NOMO-1 (cell line): ENCODE data around the gene ZNF555.

Source experiments
- DNase-seq, 2 experiments: peaks; one replicate each; lab custom pipeline; 2025; ENCODE audit not compliant: unreplicated experiment in 2 of 2; lab: John Stamatoyannopoulos, UW

ZNF555 gene

DNA sequence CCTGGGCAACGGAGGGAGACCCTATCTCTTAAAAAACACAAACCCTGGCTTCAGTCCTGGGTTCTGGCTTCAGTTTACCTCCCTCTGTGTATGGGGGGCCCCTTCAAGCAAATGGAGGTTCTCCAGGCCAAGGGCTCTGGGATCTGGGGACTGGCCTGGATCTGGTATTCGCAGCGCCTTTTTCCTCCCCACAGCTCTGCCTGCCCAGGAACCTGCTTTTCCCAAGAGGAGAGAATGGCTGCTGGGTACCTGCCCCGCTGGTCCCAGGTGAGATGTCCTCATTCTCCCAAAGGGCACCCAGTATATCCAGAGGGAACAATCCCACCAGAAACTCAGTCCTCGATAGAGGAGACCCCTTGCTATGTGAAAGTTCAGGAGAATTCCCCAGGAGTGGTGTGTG, 18.4 kb upstream of the ZNF555 start:
- no peak for DNase-seq

DNA sequence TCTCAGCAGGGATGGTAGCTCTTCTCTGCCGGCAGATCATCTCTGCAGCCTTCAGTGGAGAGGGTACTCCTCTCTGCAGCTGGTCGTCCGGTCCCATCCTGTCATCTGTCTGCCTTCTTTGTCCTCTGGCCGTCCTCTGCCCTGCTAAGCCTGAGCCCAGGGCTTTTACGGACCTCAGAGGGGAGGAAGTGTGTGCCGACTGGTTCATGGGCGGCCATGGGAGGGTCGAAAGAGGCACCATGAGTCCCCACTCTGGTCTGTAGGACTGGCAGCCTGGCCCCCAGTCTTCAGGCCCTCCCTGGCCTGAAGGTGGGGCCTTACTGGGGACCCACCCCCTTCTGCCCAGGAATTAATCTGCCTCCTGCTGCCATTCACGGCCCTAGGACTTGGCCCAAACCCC, 17.6 kb upstream of the ZNF555 start:
- no peak for DNase-seq

DNA sequence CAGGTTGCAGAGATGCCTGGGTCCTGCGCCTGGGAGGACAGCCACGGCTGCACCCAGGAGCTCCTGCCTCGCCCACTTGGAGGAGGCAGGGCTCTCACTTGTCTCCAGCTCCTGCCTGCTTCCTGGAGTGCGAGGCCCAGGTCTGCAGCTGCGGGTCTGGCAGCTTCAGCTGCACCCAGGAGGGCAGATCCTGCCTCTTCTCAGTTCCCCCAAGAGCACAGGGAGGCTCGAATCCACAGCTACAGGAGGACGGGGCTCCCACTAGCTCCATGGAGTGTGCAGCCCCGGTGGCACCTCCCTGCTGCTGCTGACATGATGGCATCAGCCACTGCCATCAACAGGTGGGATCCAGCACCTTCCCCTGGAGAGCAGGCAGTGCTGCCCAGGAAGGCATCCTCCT, 17.1 kb upstream of the ZNF555 start:
- no peak for DNase-seq

DNA sequence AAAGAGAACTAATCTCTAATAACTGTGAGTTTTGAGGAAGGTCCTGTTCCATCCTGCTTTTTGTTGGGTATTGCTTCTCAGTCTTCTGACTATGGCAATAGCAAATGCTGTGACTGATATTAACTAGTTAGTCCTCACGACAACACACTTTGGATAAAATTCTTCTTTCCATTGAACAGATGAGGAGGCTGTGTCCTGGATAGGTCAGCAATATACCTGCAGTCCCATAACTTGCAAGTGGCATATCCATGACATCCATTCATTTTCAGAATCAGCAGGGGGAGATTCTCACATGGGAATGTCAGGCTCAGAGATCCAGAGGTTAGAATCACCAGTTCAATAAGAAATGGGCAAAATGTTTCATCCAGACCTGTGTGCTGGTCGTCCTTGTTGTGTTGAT, 14.3 kb upstream of the ZNF555 start:
- no peak for DNase-seq

DNA sequence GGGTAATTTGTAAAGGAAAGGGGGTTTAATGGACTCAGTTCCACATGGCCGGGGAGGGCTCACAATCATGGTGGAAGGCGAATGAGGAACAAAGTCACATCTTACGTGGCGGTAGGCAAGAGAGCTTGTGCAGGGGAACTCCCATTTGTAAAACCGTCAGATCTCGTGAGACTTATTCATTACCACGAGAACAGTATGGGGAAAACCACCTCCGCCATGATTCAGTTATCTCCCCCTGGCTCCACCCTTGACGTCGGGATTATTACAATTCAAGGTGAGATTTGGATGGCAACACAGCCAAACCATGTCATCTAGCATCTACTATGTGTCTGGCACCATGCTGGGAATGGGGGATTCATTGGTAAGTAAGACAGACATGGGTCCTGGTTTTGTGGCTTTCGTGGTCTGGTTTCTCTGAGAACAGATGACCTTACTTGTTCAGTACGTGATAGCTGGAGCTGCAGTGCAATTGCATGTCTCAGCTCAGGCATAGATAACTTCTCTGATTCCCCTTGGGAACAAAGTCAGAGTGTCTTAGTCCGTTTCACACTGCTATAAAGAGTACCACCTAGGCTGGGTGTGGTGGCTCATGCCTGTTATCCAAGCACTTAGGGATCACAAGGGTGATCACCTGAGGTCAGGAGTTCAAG, 13.3 kb upstream of the ZNF555 start:
- no peak for DNase-seq

DNA sequence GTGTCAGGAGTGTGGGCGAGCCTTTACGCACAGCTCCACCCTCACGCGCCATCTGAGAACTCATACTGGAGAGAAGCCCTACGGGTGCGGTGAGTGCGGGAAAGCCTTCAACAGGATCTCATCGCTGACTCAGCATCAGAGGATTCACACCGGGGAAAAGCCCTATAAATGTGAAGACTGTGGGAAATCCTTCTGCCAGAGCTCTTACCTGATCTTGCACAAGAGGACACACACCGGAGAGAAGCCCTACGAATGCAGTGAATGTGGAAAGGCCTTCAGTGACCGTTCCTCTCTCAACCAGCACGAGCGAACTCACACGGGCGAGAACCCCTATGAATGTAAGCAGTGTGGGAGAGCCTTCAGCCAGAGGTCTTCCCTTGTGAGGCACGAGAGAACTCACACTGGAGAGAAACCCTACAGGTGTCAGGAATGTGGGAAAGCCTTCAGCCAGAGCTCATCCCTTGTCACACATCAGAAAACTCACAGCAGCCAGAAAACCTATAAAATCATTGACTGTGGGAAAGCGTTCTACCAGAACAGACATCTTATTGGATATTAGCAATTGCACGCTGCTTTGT, 6.9 kb upstream of the ZNF555 start:
- no peak for DNase-seq

DNA sequence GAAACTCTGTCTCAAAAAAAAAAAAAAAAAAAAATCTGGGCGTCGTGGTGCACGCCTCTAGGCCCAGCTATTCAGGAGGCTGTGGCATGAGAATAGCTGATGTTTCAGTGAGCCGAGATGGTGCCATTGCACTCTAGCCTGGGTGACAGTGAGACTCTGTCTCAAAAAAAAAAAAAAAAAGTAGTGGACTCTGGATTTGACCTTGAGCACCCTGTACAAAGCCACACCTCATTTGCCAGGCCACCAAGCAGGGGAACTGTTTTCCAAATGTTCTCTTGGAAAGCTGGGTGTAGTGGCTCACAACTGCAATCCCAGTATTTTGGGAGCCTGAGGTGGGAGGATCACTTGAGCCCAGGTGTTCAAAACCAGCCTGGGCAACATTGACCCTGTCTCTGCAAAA, 3.8 kb upstream of the ZNF555 start:
- no peak for DNase-seq

DNA sequence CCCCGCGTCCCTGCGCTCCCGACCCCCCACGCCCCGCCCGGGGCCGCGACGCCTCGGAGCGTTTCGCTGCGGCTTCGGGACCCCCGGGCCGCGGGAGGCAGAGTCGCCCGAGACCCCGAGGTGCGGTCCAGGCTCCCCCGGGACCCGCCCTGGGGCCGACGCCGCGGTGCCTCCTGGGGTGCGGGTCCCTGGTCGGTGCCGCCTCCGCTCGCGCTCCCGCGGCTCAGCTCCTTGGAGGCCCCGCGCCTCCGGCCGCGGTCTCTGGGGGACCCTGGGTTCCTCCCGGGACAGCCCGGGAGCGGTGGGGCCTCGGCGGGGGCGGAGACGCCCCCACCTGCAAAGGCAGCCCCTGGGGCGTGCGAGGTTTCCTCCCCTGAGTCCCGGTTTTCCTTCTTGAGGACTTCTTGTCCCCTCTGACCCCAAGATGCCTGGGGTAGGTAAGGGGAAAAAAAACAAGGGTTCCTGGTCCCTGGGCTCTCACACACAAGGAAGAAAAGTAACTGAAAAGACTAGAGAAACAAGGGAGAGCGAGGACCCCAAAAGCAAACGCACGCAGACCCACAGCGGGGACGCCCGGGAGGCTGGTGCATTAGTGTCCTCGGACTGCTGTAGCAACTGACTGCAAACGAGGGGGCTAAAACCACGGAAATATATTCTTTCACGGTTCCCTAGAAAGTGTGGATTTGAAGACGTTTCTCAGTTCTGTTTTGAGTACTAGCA, 740 bp downstream of the ZNF555 start:
- peak in 1 of 2 experiments; percentile 29 for DNase-seq

DNA sequence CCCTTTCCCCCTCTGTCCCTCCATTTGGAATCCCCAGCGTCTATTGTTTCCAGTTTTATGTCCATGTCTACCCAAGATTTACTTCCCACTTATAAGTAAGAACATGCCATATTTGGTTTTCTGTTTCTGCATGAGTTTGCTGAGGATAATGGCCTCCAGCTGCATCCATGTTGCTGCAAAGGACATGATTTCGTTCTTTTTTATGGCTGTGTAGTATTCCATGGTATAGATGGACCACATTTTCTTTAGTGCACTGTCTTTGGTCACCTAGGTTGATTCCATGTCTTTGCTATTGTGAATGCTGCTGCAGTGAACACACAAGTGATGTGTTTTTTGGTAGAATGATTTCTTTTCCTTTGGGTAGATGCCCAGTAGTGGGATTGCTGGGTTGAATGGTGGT, 3.8 kb downstream of the ZNF555 start:
- DNase-seq = no peak

DNA sequence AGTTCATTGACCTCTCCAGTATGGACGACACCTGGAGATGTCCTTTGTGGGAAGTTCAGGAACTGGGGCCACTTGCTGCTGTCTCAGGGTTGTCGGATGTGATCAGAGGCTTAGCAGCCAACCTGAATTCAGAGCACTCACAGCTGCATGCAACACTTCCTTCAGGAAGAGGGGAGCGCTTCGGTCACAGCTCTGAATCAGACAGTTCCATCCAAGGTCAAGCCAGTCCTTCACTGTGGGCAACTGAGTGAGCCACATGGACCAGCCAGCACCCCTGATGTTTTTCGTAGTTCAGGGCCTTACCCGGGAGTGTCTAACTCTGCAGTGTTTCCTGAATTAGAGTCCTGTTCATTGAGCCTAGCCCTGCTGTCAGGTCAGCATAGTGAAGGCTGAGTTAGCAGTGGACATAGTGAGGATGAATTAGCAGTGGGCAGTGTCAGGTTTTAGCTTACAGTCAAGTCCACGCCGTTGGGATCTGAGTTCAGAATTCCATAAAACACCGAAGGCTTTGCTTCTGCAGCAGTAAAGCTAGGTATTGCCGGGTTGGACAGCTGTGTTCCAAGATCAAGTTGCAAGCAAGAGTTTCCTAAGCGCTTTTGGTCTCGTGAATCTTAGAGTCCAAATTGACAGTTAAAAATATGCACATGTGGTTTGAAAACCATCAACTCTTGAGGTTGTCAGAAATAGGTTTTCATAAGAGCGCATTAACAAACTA, 5.1 kb downstream of the ZNF555 start:
- DNase-seq = no peak

DNA sequence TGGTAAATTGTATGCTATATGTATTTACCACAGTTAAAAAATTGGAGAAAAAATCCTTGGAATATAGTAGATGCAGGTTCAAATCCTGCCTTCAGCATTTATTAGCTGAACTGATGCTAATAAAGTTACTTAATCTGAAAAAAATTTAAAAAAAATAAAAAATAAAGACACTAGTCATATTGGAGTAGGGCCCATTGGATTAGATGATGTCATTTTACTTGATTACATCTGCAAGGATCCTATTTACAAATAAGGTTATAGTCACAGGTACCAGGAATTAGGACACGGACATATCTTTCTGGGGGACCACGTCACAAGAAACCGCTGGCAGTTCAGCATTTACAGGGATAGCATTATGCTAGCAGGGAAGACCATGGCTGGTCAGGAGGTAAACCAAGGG, 6.2 kb downstream of the ZNF555 start:
- no peak for DNase-seq

DNA sequence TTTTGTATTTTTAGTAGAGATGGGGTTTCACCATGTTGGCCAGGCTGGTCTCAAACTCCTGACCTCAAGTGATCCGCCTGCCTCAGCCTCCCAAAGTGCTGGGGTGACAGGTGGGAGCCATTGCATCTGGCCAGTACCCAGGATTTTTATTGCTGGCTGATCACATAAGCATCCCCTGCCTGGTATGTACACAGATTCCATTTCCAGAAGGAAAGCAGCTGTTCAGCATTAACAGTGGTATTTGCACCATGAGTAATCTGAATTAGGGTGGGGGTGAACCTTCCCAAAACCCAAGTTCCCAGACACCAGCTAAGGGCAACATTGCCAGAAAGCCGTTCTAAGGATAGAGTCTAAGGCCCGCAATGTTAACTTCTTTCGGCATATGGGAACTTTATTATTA, 7.3 kb downstream of the ZNF555 start:
- DNase-seq = no peak

DNA sequence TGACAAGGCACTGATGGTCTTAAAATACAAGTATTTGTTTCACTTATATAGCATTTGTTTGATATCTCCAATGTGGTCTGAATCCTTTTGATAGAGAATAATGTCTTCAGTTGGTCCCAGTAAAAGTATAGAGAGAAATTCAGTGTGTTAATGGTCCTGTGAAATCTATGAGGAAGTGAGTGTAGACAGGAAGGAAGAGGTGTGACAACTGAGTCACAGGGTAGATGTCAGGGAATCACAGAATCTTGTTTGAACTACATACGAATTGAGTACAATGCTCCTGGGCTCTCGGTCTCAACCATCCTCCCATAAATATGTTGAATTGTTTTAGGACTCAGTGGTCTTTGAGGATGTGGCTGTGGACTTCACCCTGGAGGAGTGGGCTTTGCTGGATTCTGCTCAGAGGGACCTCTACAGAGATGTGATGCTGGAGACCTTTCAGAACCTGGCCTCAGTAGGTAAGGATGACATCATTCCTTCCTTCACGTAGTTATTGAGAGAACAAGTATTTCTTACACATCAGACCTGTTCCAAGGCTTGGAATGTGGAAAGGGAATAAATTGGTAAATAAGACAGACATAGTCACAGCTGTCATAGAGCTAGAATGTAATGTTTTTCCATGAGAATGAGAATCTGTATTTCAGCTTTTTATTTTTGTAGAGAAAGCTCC, 9.1 kb downstream of the ZNF555 start:
- no peak for DNase-seq

DNA sequence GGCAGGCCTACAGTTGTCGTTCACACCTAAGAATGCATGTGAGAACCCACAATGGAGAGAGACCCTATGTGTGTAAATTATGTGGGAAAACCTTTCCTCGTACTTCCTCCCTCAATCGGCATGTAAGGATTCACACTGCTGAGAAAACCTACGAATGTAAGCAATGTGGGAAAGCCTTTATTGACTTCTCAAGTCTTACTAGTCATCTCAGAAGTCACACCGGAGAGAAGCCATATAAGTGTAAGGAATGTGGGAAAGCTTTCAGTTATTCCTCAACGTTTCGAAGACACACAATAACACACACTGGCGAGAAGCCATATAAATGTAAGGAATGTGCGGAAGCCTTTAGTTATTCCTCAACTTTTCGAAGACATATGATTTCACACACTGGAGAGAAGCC, 11.3 kb downstream of the ZNF555 start:
- DNase-seq = no peak

DNA sequence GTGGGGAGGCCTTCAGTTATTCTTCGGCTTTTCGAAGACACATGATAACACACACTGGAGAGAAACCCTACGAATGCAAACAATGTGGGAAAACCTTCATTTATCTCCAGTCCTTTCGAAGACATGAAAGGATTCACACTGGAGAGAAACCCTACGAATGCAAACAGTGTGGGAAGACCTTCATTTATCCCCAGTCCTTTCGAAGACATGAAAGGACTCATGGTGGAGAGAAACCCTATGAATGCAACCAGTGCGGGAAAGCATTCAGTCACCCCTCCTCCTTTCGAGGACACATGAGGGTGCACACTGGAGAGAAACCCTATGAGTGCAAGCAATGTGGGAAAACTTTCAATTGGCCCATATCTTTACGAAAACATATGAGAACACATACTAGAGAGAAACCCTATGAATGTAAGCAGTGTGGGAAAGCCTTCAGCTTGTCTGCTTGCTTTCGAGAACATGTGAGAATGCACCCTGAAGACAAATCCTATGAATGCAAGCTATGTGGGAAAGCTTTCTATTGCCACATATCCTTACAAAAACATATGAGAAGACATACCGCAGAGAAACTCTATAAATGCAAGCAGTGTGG, 11.8 kb downstream of the ZNF555 start:
- DNase-seq = no peak

DNA sequence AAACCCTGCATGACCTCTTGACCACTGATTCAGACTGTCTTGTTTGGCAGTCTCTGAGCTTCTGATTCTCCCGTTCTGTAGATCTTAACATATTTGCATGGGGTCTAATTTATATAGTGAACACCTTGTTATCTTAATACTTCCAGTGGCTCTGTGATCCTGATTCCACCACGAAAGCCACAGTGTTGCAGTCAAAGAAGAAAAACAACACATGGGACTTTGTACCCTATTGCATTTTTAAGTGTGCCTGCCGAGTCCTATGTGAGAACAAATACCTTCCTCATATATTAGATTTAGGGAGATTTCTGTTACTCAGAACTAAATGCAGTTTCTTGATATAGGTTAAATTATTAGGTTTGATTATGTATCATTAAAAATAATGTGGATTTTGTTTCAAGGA, 13.6 kb downstream of the ZNF555 start:
- DNase-seq = no peak

DNA sequence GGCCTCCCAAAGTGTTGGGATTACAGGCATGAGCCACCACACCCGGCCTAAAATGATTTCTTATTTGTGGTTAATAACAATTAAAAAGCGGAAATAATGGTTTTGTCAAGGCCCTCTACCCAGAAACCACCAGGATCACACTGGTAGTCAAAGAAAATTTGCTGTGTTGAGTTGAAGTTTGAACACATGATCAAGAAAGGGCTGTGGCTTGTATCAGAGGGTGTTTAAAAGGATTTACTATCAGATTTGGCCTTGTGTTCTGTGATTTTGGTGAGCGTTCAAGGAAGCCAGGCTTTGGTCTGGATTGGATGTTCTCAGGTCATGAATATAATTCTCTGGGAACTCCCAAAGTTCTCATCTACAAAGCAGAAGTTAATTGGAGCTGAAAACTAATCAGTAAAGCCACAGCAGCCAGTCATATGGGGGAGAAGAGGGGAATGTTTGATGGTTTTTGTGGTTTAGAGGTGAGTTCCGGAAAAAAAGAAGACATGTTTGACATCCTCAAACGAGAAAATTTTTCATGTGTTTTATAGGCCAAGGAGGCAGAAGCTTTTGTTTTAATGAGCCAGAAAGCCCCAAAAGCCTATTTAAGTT, 15.3 kb downstream of the ZNF555 start:
- no peak for DNase-seq

DNA sequence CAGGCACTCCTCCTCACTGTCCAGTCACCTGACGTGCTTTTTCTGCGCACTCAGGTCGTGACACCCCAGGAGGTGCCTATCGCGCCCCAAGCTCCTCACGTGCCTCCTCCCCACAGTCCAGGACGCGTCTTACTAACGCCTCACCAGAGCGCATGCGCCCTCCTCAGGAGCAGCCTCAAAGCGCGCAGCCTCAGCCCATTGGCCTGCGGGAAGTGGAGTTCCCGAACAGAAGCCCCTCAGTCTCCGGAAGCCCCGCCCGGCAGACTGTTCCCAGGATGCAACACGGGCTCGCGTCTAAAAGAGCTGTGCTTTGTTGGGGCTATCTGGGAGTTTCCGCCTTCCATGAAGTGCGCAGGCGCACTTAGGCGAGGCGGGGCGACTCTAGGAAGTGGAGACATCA, 17.6 kb downstream of the ZNF555 start:
- no peak for DNase-seq

DNA sequence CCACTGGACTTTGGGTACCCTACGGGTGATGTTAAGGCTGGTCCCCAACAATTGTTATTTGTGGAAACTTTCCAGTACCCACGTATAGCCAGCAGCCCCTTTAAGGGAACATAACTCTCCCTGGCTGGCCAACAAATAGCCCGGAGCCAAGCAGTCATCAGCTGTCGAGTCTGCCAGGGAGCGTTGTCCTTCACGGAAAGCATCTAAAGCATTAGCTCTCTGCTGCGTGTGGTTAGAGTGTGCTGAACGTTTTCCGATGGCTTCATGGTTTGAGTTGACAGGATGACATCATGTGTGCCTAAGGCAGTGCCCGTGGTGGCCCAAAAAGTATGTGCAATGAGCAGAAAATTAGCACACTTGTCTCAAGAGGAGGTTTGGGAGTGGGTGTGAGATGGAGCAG, 22.5 kb downstream of the ZNF555 start:
- no peak for DNase-seq

DNA sequence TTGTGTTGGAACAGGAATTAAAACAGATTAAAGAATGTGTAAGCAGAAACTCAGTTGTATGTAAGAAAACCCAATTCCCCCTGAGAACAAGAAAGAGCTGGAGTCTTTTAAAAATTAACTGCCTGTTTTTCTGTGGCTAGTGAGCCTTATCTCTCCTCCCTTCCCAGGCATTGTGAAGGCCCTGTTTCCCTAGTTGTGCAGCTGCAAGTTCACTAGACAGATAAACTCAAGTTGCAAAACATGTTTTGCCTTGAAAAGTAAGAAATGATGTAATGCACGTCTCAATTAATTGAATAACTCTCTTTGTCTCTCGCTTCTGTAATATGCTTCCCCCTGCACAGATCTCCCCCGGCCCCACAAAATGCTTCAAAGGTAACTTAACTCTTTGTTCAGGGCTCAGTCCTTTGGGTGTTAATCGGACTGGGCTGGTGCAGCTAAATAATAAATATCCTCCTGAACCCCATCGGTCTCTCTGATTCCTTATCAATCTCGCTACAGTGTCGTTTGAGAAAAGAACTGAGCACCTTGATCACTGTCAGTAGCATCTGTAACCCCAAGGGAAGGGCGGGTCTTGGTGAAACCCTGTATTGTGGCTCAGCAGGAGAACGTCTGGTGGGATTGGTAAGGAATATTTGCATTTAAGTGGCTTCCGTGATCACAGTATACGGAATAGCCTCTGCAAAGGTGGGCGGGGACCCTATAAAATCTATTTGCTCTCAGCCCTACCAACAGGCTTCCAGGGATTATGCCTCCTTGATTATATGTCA, 24.2 kb downstream of the ZNF555 start:
- DNase-seq = no peak
